ENCODE results near the gene LRP6. TPM values are rescaled to one million over a fixed set of nuclear protein-coding genes. Genes with fewer than 3 reads are reported as not detected.
A peak's percentile ranks its signal among the peaks of the same experiment; 100 is the strongest.
"Not testable (repeated sequence)": the region's sequence is repeated elsewhere in the genome, so short reads cannot be mapped to it uniquely, and the experiment has no call there.

LRP6 gene
- total RNA-seq, 1 experiment from 2014 or later = 45.5 TPM

DNA sequence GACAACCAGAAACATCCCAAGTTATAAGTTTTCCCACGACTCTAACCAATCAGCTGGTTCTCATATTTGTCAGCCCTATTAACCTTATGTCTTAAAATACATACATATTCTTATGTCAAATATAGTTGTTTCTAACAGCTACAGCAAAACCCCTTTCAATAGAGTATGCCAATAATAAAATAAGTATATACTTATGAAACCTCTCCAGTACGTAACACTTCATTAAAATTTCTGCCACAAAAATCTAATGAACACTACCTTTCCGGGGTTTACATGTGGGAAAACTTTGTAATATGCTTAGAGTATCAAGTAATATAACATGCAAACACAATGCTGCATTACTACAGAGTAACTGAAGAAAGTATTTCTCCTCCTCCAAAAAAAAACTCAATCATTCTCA, 1.8 kb downstream of the LRP6 start:
- intact Hi-C loops (cut with micrococcal nuclease; ENCODE audit: unreplicated experiment) = no loop called here
- peaks cover 23% of the 10 kb centered on the region for H3K4me1 ChIP-seq (replicated peaks; ENCODE audit: insufficient read depth)
- no peaks in the 10 kb centered on the region for H3K9me3 ChIP-seq (ENCODE audit: insufficient read depth, low read depth)
- H3K27me3 ChIP-seq (ENCODE audit: insufficient read depth, low read depth) = no peaks in the 10 kb centered on the region
- no peaks in the 10 kb centered on the region for H3K36me3 ChIP-seq (ENCODE audit: low read depth)
- no peaks in the 10 kb centered on the region; the same call in 1 of the 2 replicates for H3F3A ChIP-seq (ENCODE audit: insufficient read depth, low read depth)
- no TSS peak for BruUV-seq (replicated peaks)
- peaks cover 67% of the 10 kb centered on the region for H3K79me2 ChIP-seq (ENCODE audit: low read depth)
- no peak overlapping the region; the same call in 1 of the 2 replicates for H2AFZ ChIP-seq
- no peak for DNase-seq
- H3K27ac ChIP-seq = 0 out of 2 replicates have a peak overlapping the region, but pooled peaks have one; percentile 24
- H3K9me2 ChIP-seq (ENCODE audit: insufficient read depth) = no peaks in the 10 kb centered on the region
- ChIA-PET POLR2A (ENCODE audit: unreplicated experiment) (interaction anchor here (0.7 kb wide), 1 partner anchor 148 kb away, joined by 5 read pairs; no protein-coding TSS in a partner anchor), CTCF (interaction anchor here (0.6 kb wide), 2 partner anchors 39 to 194 kb away, joined by 3 read pairs; no protein-coding TSS in a partner anchor)
- H4K20me1 ChIP-seq (ENCODE audit: insufficient read depth) = peaks cover 26% of the 10 kb centered on the region
- peak overlapping the region; percentile 93 for H3K4me2 ChIP-seq
- TF ChIP-seq EZH2 (IDR thresholded peaks at IDR 0.05; ENCODE audit: low read depth) = no peak
- TF ChIP-seq, protein P1, sequence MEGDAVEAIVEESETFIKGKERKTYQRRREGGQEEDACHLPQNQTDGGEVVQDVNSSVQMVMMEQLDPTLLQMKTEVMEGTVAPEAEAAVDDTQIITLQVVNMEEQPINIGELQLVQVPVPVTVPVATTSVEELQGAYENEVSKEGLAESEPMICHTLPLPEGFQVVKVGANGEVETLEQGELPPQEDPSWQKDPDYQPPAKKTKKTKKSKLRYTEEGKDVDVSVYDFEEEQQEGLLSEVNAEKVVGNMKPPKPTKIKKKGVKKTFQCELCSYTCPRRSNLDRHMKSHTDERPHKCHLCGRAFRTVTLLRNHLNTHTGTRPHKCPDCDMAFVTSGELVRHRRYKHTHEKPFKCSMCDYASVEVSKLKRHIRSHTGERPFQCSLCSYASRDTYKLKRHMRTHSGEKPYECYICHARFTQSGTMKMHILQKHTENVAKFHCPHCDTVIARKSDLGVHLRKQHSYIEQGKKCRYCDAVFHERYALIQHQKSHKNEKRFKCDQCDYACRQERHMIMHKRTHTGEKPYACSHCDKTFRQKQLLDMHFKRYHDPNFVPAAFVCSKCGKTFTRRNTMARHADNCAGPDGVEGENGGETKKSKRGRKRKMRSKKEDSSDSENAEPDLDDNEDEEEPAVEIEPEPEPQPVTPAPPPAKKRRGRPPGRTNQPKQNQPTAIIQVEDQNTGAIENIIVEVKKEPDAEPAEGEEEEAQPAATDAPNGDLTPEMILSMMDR (conservative IDR thresholded peaks at IDR 0.05) = no peak
- peak overlapping the region; percentile 77 for H3K4me3 ChIP-seq

DNA sequence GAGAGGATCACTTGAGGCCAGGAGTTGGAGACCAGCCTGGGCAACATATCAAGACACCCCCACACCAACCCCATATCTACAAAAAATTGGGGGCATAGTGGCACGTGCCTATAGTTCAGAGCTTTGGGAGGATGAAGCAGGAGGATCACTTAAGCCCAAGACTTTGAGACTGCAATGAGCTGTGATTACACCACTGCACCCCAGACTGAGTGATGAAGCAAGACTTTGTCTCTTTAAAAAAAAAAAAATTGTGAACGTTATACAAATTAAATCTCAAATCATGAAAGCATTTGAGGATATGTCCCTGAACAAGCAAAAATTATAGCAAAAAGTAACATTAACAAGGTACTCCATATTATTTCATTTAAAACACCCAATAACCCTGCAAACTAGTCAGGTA, 2.9 kb downstream of the LRP6 start:
- POLR2A ChIA-PET (ENCODE audit: unreplicated experiment) = no interaction called here
- Histone ChIP-seq H3K4me2 (peak overlapping the region; percentile 93), H3K27me3 (ENCODE audit: insufficient read depth, low read depth) (no peaks in the 10 kb centered on the region), H3K4me1 (replicated peaks; ENCODE audit: insufficient read depth) (peaks cover 23% of the 10 kb centered on the region), H3K9me3 (ENCODE audit: insufficient read depth, low read depth) (no peaks in the 10 kb centered on the region), H3F3A (ENCODE audit: insufficient read depth, low read depth) (no peaks in the 10 kb centered on the region; the same call in 1 of the 2 replicates), H4K20me1 (ENCODE audit: insufficient read depth) (peaks cover 28% of the 10 kb centered on the region), H3K9me2 (ENCODE audit: insufficient read depth) (no peaks in the 10 kb centered on the region), H3K27ac (no peak overlapping the region), H3K4me3 (peak overlapping the region; percentile 77; the same call in 1 of the 2 replicates), H2AFZ (no peak overlapping the region), H3K36me3 (ENCODE audit: low read depth) (no peaks in the 10 kb centered on the region), H3K79me2 (ENCODE audit: low read depth) (peaks cover 78% of the 10 kb centered on the region)
- no peak for DNase-seq
- TF ChIP-seq, protein P1 (conservative IDR thresholded peaks at IDR 0.05) = no peak
- no peak for TF ChIP-seq EZH2 (IDR thresholded peaks at IDR 0.05; ENCODE audit: low read depth)
- BruUV-seq (replicated peaks) = no TSS peak
- CTCF ChIA-PET = no interaction called here
- intact Hi-C loops (cut with micrococcal nuclease; ENCODE audit: unreplicated experiment) = no loop called here

DNA sequence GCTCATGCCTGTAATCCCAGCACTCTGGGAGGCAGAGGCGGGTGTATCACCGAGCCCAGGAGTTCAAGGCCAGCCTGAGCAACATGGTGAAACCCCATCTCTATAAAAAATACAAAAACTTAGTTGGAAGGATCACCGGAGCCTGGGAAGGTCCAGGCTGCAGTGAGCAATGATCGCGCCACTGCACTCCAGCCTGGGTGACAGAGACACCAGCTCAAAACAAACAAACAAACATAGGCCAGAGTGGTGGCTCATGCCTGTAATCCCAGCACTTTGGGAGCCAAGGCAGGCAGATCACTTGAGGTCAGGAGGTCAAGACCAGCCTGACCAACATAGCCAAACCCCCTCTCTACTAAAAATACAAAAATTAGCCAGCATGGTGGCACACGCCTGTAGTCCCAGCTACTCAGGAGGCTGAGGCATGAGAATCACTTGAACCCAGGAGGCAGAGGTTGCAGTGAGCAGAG, 10.5 kb downstream of the LRP6 start:
- peaks cover 22% of the 10 kb centered on the region for H4K20me1 ChIP-seq (ENCODE audit: insufficient read depth)
- intact Hi-C loops (cut with micrococcal nuclease; ENCODE audit: unreplicated experiment); POLR2A ChIA-PET (ENCODE audit: unreplicated experiment); H3K9me2 ChIP-seq (ENCODE audit: insufficient read depth); H3K4me2 ChIP-seq; H3K36me3 ChIP-seq (ENCODE audit: low read depth); BruUV-seq (replicated peaks); H3K27me3 ChIP-seq (ENCODE audit: insufficient read depth, low read depth); H3K4me1 ChIP-seq (replicated peaks; ENCODE audit: insufficient read depth); H3K4me3 ChIP-seq; H2AFZ ChIP-seq; DNase-seq; H3K9me3 ChIP-seq (ENCODE audit: insufficient read depth, low read depth); H3K27ac ChIP-seq; CTCF ChIA-PET; H3F3A ChIP-seq (ENCODE audit: insufficient read depth, low read depth): not testable (repeated sequence)
- peaks cover 95% of the 10 kb centered on the region for H3K79me2 ChIP-seq (ENCODE audit: low read depth)

DNA sequence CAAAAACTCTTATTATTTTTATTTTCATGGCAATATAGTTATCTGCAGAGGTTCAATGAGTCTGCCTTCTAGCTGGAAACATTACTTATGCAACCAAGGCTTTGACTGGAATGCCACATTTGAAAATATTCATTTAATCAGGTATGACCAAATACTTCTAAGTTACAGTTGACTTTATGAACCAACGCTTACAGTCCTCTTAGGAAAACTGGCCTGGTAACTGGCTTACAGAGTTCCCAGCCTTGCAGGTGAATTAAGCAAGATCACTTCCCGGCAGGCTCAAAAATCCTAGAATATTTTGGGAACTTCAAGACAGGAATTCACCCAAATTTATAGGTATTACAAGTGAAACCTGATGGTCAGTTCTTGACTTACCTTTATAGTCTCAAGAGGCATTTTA, 12.3 kb downstream of the LRP6 start:
- Histone ChIP-seq H3K4me2 (no peak overlapping the region), H3K36me3 (ENCODE audit: low read depth) (no peaks in the 10 kb centered on the region), H3F3A (ENCODE audit: insufficient read depth, low read depth) (no peaks in the 10 kb centered on the region), H3K27ac (no peak overlapping the region), H3K4me1 (replicated peaks; ENCODE audit: insufficient read depth) (no peaks in the 10 kb centered on the region), H3K9me2 (ENCODE audit: insufficient read depth) (no peaks in the 10 kb centered on the region), H4K20me1 (ENCODE audit: insufficient read depth) (peaks cover 14% of the 10 kb centered on the region), H3K9me3 (ENCODE audit: insufficient read depth, low read depth) (no peaks in the 10 kb centered on the region), H3K4me3 (no peak overlapping the region), H2AFZ (no peak overlapping the region), H3K79me2 (ENCODE audit: low read depth) (peaks cover 90% of the 10 kb centered on the region), H3K27me3 (ENCODE audit: insufficient read depth, low read depth) (no peaks in the 10 kb centered on the region)
- ChIA-PET CTCF (interaction anchor here (0.6 to 0.7 kb wide), 2 partner anchors 31 to 1427 kb away, joined by 3 to 4 read pairs; no protein-coding TSS in a partner anchor), POLR2A (ENCODE audit: unreplicated experiment) (no interaction called here)
- intact Hi-C loops (cut with micrococcal nuclease; ENCODE audit: unreplicated experiment) = no loop called here
- DNase-seq = no peak
- BruUV-seq (replicated peaks) = no TSS peak
- no peak for TF ChIP-seq EZH2 (IDR thresholded peaks at IDR 0.05; ENCODE audit: low read depth)
- TF ChIP-seq, protein P1 (conservative IDR thresholded peaks at IDR 0.05) = no peak

Measured in PC-9 (cell line).